GM12801 (cell line): ENCODE data around the gene CNBP.

Experiments
- CTCF ChIP-seq: IDR thresholded peaks from one replicate; pipeline ENCODE4 v1.5.1; 2011; ENCODE audit warnings: control low read depth; ENCODE audit not compliant: insufficient read length; ENCODE audit errors: extremely low read depth

CNBP gene

GRCh38 chr3:129160891-129161859 is 22.5 kb downstream of the CNBP start, which contains the start of gene ISY1:
Gene ISY1 (minus strand): TSS chr3:129161063. CDS start chr3:129160975, 88 bp downstream.
- peak; percentile 20 for TF ChIP-seq CTCF

GRCh38 chr3:129144786-129145185 is 38.9 kb downstream of the CNBP start:
- TF ChIP-seq CTCF, result no peak

- no peak for TF ChIP-seq CTCF
Observed at GRCh38 chr3:129139911-129140310, 43.8 kb downstream of the CNBP start.

DNA sequence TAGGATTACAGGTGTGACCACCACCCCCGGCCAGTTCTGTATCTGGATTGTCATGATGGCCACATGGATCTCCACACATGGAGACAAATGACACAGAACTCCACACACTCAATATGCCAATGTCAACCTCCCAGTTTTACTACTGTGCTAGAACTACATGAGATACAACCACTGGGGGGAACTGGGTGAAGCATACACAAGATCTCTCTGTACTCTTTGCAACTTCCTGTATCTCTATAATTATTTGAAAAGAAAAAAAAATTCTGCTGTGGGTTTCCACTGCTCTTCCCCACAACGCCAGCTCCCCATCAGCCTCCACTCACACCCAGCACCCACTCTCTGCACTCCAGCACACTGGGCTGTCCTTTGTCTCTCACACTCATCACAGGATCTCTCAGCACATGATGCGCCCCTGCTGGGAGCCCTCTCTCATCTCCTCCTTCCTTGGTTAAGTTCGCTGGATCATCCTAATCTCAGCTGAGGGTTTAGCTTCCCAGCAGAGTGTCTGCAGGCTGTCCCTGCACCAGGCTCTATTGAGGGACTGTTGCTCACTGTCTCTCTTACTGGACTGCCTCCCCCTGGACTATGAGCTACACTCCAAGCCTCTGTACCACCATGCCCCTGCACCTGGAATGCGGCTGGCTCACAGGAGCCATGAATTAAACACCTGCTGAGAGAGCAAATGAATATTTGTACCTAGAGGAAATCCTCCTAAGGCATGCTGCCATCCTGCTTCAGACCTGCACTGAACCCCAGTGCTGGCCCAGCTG is 51.4 kb downstream of the CNBP start:
- TF ChIP-seq CTCF, result no peak

DNA sequence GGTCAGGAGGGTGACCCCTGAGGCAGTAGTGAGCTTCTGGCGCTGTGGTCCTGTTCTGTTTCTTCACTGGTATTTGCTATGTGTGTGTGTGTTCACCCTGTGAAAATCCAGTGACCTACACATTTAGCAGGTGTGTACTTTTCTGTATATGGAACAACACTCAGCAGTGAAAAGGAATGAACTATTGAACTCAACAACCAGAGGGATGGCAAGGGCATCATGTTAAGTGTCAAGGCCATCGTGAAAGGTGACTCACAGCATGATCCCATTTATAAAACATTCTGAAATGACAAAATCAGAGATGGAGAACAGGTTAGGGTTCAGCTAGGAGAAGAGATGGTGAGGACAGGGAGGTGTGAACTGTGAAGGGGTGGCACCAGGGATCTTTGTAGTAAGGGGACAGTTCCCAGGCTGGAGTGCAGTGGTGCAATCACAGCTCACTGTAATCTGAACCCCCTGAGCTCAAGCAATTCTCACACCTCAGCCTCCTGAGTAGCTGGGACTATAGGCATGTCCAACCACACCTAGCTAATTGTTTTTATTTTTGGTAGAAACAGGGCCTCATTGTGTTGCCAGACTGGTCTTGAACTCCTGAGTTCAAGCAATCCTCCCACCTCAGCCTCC is 52.1 kb downstream of the CNBP start:
- TF ChIP-seq CTCF, result no peak

DNA sequence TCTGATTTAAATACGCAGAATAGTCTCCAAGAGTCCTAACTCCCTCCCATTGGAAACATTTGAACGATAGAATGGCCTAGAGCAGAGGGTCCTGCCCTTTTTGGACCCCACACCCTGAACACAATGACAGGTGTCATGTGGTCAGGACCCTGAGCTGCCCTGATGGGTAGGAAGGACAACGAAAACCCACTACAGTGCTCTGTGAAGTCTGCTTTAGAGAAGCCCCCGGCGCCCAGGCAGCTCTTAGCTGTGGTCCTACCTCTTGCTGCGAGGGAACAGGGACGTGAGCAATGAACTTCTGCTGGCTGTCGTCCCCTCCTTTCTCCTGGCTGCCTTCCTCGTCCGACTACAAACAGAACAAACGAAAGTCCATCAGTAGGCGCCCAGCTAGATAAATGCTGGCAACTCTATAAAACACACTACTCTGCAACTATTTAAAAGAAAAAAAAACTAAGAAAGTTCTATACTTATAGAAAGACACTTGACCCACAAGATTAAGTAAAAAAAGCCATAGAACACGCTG is 53.3 kb downstream of the CNBP start:
- no peak for TF ChIP-seq CTCF
